SW480 (cell line): ENCODE results near the gene NEK4.
A peak's percentile ranks its signal among the peaks of the same experiment; 100 is the strongest.
"Not testable (repeated sequence)": the region's sequence is repeated elsewhere in the genome, so short reads cannot be mapped to it uniquely, and the experiment has no call there.

Source experiments
- DNase-seq: peaks from one replicate; pipeline ENCODE4 v3.0.0-alpha.2; 2016; ENCODE audit warnings: low spot score

NEK4 gene

GRCh38 chr3:52777959-52778805, 7.4 kb upstream of the NEK4 start:
- DNase-seq, result no peak

- DNase-seq, result no peak
These were observed 6.6 kb upstream of the NEK4 start, which contains the start of gene ITIH1 for GRCh38 chr3:52777127-52777958. ITIH1 (plus strand) TSS chr3:52777599; CDS start chr3:52777616, 17 bp downstream.

- DNase-seq, result not testable (repeated sequence)
These were observed 5.7 kb upstream of the NEK4 start for GRCh38 chr3:52776486-52776885.

- DNase-seq, result no peak
These were observed 5.1 kb upstream of the NEK4 start for GRCh38 chr3:52775877-52776276.

- no peak for DNase-seq
These were observed 4.4 kb upstream of the NEK4 start for GRCh38 chr3:52774901-52775864.

- DNase-seq, result no peak
These were observed 3.5 kb upstream of the NEK4 start for GRCh38 chr3:52774066-52774713.

GRCh38 chr3:52773361-52774065, 2.8 kb upstream of the NEK4 start:
- DNase-seq, result no peak

GRCh38 chr3:52771702-52772101, 962 bp upstream of the NEK4 start:
- no peak for DNase-seq

- DNase-seq, result no peak
These were observed 568 bp upstream of the NEK4 start for GRCh38 chr3:52771334-52771681.

- peak; percentile 14 for DNase-seq
These were observed 819 bp downstream of the NEK4 start for GRCh38 chr3:52769786-52770455.

- DNase-seq, result no peak
These were observed 7.3 kb downstream of the NEK4 start for GRCh38 chr3:52763466-52763865.

GRCh38 chr3:52756141-52756540, 14.6 kb downstream of the NEK4 start:
- DNase-seq, result no peak

GRCh38 chr3:52754373-52754772, 16.4 kb downstream of the NEK4 start:
- no peak for DNase-seq

GRCh38 chr3:52752045-52752660, 18.6 kb downstream of the NEK4 start:
- DNase-seq, result no peak

- no peak for DNase-seq
These were observed 27.0 kb downstream of the NEK4 start for GRCh38 chr3:52743721-52744120.

- DNase-seq, result no peak
These were observed 27.6 kb downstream of the NEK4 start for GRCh38 chr3:52743152-52743551.

GRCh38 chr3:52742418-52743041, 28.2 kb downstream of the NEK4 start:
- peak; percentile 35 for DNase-seq

GRCh38 chr3:52739730-52740129, 31.0 kb downstream of the NEK4 start:
- DNase-seq, result no peak

- no peak for DNase-seq
These were observed 37.4 kb downstream of the NEK4 start for GRCh38 chr3:52733256-52733891.
